Measurements from ENCODE around the gene NRIP1. TPM values are rescaled to one million over a fixed set of nuclear protein-coding genes. Genes with fewer than 3 reads are reported as not detected.

The NRIP1 gene
- total RNA-seq, 1 experiment from 2014 or later: 29.6 TPM

DNA sequence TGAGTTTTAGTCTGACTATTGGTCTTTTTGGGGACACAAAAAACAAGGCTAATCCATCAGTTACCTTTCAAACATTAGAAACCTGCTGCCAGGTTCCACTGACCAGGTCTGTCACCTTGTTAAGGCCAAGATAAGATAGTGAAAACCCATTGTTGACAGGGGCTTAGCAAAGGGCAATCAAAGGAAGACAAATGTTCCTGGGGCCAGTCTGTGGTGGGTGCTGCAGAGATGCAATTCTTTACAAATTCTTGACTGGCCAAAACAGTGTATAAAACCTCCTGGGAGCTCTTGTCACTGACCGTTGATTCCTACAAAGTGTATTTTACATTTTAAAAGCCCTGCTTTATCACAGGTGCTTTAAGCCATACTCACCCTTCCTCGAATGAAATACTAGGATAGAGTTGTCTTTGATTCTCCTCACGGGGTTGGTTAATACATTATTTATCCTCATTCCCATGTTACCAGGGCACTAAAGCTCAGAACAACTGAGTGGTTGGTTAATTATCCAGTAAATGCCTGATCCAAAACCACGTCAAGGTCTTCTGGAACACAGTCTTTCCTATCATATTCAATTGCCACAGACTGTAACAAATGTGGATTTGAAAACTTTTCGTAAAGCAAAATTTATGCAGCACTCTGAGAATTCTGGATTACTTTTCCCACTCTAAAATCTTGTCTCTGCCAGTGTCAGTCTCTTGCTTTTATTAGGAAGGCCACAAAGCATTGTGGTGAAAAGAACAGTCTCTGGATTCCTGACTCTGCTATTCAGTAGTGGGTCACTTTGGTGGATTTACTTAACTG is 77.2 kb downstream of the NRIP1 start:
- CTCF ChIA-PET: no interaction called here
- Histone ChIP-seq H3K9me3 (ENCODE audit: control insufficient read depth in 1 of 2, insufficient read depth in 1 of 2, low read depth in 1 of 2, low read length in 2 of 2) (no peaks in the 10 kb centered on the region; a peak in 1 of 4 replicates), H3K4me1 (ENCODE audit: control insufficient read depth in 1 of 2, insufficient read depth in 2 of 2, low read length in 2 of 2) (no peaks in the 10 kb centered on the region), H3K36me3 (ENCODE audit: control insufficient read depth in 1 of 2, insufficient read depth in 2 of 2, low read length in 2 of 2) (no peaks in the 10 kb centered on the region), H3K9me2 (ENCODE audit: insufficient read depth) (no peaks in the 10 kb centered on the region), H2AFZ (ENCODE audit: low read depth, low read length, poor library complexity, severe bottlenecking) (no peak overlapping the region), H3K27ac (ENCODE audit: low read depth, low read length) (no peak overlapping the region), H3K27me3 (ENCODE audit: insufficient read depth, low read length) (no peaks in the 10 kb centered on the region), H3K9ac (ENCODE audit: low read length) (no peak overlapping the region), H3K79me2 (ENCODE audit: insufficient read depth, low read length) (peaks cover 39% of the 10 kb centered on the region), H3K4me3 (replicated peaks in 1 of 2; ENCODE audit: low read depth in 1 of 2, low read length in 2 of 2) (no peak overlapping the region), H3K4me2 (ENCODE audit: low read length) (no peak overlapping the region), H4K20me1 (ENCODE audit: insufficient read depth) (no peaks in the 10 kb centered on the region)
- no TSS peak for BruUV-seq (replicated peaks)
- intact Hi-C loops (cut with micrococcal nuclease): no loop called here
- TF ChIP-seq ZFX (IDR thresholded peaks at IDR 0.05) (no peak), JUND (IDR thresholded peaks at IDR 0.05) (no peak), SP1 (IDR thresholded peaks at IDR 0.05; ENCODE audit: low read depth) (no peak), EGR1 (IDR thresholded peaks at IDR 0.05; ENCODE audit: low read depth) (no peak), SRF (IDR thresholded peaks at IDR 0.05; ENCODE audit: low read depth) (no peak), SIN3A (IDR thresholded peaks at IDR 0.05; ENCODE audit: low read depth) (no peak), ELF1 (IDR thresholded peaks at IDR 0.05; ENCODE audit: borderline replicate concordance, low read depth) (no peak), FOSL1 (IDR thresholded peaks at IDR 0.05; ENCODE audit: low read depth) (no peak), CBX3 (IDR thresholded peaks at IDR 0.05; ENCODE audit: low read depth) (no peak), EZH2phosphoT487 (IDR thresholded peaks at IDR 0.05; ENCODE audit: borderline replicate concordance) (no peak), RAD21 (IDR thresholded peaks at IDR 0.05; ENCODE audit: low read depth) (no peak), POLR2AphosphoS5 (IDR thresholded peaks at IDR 0.05; ENCODE audit: low read depth, low read length) (no peak), POLR2A (IDR thresholded peaks at IDR 0.05; ENCODE audit: borderline replicate concordance, extremely low read depth, insufficient read depth, insufficient read length) (no peak), YY1 (IDR thresholded peaks at IDR 0.05; ENCODE audit: extremely low read depth, insufficient replicate concordance, low read depth, low read length) (no peak)
- TF ChIP-seq, protein P1, sequence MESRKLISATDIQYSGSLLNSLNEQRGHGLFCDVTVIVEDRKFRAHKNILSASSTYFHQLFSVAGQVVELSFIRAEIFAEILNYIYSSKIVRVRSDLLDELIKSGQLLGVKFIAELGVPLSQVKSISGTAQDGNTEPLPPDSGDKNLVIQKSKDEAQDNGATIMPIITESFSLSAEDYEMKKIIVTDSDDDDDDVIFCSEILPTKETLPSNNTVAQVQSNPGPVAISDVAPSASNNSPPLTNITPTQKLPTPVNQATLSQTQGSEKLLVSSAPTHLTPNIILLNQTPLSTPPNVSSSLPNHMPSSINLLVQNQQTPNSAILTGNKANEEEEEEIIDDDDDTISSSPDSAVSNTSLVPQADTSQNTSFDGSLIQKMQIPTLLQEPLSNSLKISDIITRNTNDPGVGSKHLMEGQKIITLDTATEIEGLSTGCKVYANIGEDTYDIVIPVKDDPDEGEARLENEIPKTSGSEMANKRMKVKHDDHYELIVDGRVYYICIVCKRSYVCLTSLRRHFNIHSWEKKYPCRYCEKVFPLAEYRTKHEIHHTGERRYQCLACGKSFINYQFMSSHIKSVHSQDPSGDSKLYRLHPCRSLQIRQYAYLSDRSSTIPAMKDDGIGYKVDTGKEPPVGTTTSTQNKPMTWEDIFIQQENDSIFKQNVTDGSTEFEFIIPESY (IDR thresholded peaks at IDR 0.05; ENCODE audit: extremely low read depth, insufficient replicate concordance, low read length): no peak
- TF ChIP-seq, protein P2, sequence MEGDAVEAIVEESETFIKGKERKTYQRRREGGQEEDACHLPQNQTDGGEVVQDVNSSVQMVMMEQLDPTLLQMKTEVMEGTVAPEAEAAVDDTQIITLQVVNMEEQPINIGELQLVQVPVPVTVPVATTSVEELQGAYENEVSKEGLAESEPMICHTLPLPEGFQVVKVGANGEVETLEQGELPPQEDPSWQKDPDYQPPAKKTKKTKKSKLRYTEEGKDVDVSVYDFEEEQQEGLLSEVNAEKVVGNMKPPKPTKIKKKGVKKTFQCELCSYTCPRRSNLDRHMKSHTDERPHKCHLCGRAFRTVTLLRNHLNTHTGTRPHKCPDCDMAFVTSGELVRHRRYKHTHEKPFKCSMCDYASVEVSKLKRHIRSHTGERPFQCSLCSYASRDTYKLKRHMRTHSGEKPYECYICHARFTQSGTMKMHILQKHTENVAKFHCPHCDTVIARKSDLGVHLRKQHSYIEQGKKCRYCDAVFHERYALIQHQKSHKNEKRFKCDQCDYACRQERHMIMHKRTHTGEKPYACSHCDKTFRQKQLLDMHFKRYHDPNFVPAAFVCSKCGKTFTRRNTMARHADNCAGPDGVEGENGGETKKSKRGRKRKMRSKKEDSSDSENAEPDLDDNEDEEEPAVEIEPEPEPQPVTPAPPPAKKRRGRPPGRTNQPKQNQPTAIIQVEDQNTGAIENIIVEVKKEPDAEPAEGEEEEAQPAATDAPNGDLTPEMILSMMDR (IDR thresholded peaks at IDR 0.05 in 2 of 3, conservative IDR thresholded peaks at IDR 0.05 in 1 of 3; ENCODE audit: borderline replicate concordance in 1 of 3, insufficient read depth in 1 of 3, low read depth in 2 of 3, low read length in 2 of 3): no peak
- TF ChIP-seq, protein P3, sequence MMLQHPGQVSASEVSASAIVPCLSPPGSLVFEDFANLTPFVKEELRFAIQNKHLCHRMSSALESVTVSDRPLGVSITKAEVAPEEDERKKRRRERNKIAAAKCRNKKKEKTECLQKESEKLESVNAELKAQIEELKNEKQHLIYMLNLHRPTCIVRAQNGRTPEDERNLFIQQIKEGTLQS (IDR thresholded peaks at IDR 0.05): no peak
- no peak for ATAC-seq
- DNase-seq (ENCODE audit: low read depth, low spot score): no peak
- RAD21 ChIA-PET (ENCODE audit: low non-redundant PET in 1 of 2, low total read pairs in 2 of 2, uncharacterized antibody in 2 of 2, unreplicated experiment in 2 of 2): no interaction called here
- POLR2A ChIA-PET: no interaction called here

Measured in HCT116 (cell line).